ENCODE results near the gene PRDM11. TPM values are rescaled to one million over a fixed set of nuclear protein-coding genes. Genes with fewer than 3 reads are reported as not detected.
"Not testable (repeated sequence)": the region's sequence is repeated elsewhere in the genome, so short reads cannot be mapped to it uniquely, and the experiment has no call there.

The PRDM11 gene
- total and polyA plus RNA-seq, 10 of the 15 experiments (the other 5 are each of a cell fraction or from before 2014, with no cell fraction given) = 0.03 to 2.4 (median 0.53) TPM

- H3K4me2 ChIP-seq (ENCODE audit: control insufficient read depth, insufficient read depth) = no peak overlapping the region
- ChIA-PET POLR2A (no interaction called here), SMC1A (ENCODE audit: uncharacterized antibody, unreplicated experiment) (interaction anchor here (0.7 to 2.3 kb wide), 4 partner anchors 9 to 220 kb away, joined by 3 to 5 read pairs (median 3); no protein-coding TSS in a partner anchor), RAD21 (ENCODE audit: unreplicated experiment) (no interaction called here), CTCF (interaction anchor here (1.0 to 3.3 kb wide), 4 partner anchors 9 to 220 kb away, joined by 3 to 15 read pairs (median 9); no protein-coding TSS in a partner anchor)
- ATAC-seq (no peak), FAIRE-seq (no peak), DNase-seq (ENCODE audit: low read depth, low spot score) (no peak)
- H3K27me3 ChIP-seq (replicated peaks in 1 of 2; ENCODE audit: control insufficient read depth in 2 of 2, insufficient read depth in 2 of 2, low read length in 1 of 2) = no peaks in the 10 kb centered on the region
- no peak overlapping the region for H3K9ac ChIP-seq (ENCODE audit: control insufficient read depth, insufficient read depth, low read length)
- intact Hi-C loops (cut with micrococcal nuclease; ENCODE audit: unreplicated experiment) (loop anchor here (10.0 kb wide), 1 partner anchor 661 kb away; no protein-coding TSS in a partner anchor), in situ Hi-C loops (cut with MboI) (no loop called here)
- H3K36me3 ChIP-seq (ENCODE audit: control insufficient read depth in 2 of 2, insufficient read depth in 2 of 2, low read length in 1 of 2) = no peaks in the 10 kb centered on the region
- H3K4me3 ChIP-seq = no peak overlapping the region
- TF ChIP-seq CEBPB (IDR thresholded peaks at IDR 0.05; ENCODE audit: borderline replicate concordance in 1 of 2, low read depth in 2 of 2, low read length in 2 of 2) (no peak), CUX1 (IDR thresholded peaks at IDR 0.05; ENCODE audit: insufficient replicate concordance, low read depth, low read length) (no peak), SPI1 (IDR thresholded peaks at IDR 0.05; ENCODE audit: borderline replicate concordance, insufficient read depth, low read depth, low read length) (peak; percentile 75), EGR1 (IDR thresholded peaks at IDR 0.05; ENCODE audit: borderline replicate concordance in 1 of 2, low read depth in 2 of 2, low read length in 2 of 2) (no peak), EP300 (IDR thresholded peaks at IDR 0.05; ENCODE audit: borderline replicate concordance in 1 of 2, control insufficient read depth in 1 of 2, low read depth in 2 of 2, low read length in 2 of 2) (no peak)
- TF ChIP-seq, protein P1, sequence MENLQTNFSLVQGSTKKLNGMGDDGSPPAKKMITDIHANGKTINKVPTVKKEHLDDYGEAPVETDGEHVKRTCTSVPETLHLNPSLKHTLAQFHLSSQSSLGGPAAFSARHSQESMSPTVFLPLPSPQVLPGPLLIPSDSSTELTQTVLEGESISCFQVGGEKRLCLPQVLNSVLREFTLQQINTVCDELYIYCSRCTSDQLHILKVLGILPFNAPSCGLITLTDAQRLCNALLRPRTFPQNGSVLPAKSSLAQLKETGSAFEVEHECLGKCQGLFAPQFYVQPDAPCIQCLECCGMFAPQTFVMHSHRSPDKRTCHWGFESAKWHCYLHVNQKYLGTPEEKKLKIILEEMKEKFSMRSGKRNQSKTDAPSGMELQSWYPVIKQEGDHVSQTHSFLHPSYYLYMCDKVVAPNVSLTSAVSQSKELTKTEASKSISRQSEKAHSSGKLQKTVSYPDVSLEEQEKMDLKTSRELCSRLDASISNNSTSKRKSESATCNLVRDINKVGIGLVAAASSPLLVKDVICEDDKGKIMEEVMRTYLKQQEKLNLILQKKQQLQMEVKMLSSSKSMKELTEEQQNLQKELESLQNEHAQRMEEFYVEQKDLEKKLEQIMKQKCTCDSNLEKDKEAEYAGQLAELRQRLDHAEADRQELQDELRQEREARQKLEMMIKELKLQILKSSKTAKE (IDR thresholded peaks at IDR 0.05; ENCODE audit: low read depth, poor library complexity, severe bottlenecking) = no peak
- no TSS peak for BruUV-seq (replicated peaks)
- no peaks in the 10 kb centered on the region for H3K4me1 ChIP-seq (ENCODE audit: control insufficient read depth, insufficient read depth, low read length)
- no peaks in the 10 kb centered on the region for H3K79me2 ChIP-seq (ENCODE audit: control insufficient read depth, insufficient read depth, low read length)
- no peaks in the 10 kb centered on the region for H3K9me3 ChIP-seq (replicated peaks; ENCODE audit: control insufficient read depth, insufficient read depth, low read length)
- H4K20me1 ChIP-seq (ENCODE audit: control insufficient read depth, insufficient read depth) = 0 out of 2 replicates have a peak, but pooled peaks cover 2% of the 10 kb centered on the region
- H3K27ac ChIP-seq (ENCODE audit: control insufficient read depth, insufficient read depth) = no peak overlapping the region
- H2AFZ ChIP-seq (ENCODE audit: control insufficient read depth, low read depth, low read length) = no peak overlapping the region
Observed at GRCh38 chr11:45113807-45114206, 32.6 kb upstream of the PRDM11 start.

- WGBS (ENCODE audit: insufficient coverage, insufficient replicate concordance, low lambda C conversion rate, missing lambda C conversion rate) = 32% methylated on average over 9 of the region's 9 CpGs
- CTCF ChIA-PET, FAIRE-seq: not testable (repeated sequence)
Observed at GRCh38 chr11:45127836-45128235, 18.6 kb upstream of the PRDM11 start.

More at GRCh38 chr11:45127836-45128235, 18.6 kb upstream of the PRDM11 start:
- SMC1A ChIA-PET (ENCODE audit: uncharacterized antibody, unreplicated experiment); H3K79me2 ChIP-seq (ENCODE audit: control insufficient read depth, insufficient read depth, low read length); in situ Hi-C loops (cut with MboI); ATAC-seq; BruUV-seq (replicated peaks); H3K9me3 ChIP-seq (replicated peaks; ENCODE audit: control insufficient read depth, insufficient read depth, low read length); POLR2A ChIA-PET; DNase-seq (ENCODE audit: low read depth, low spot score); H3K27me3 ChIP-seq (replicated peaks in 1 of 2; ENCODE audit: control insufficient read depth in 2 of 2, insufficient read depth in 2 of 2, low read length in 1 of 2); H3K36me3 ChIP-seq (ENCODE audit: control insufficient read depth in 2 of 2, insufficient read depth in 2 of 2, low read length in 1 of 2); H3K4me3 ChIP-seq; H3K4me2 ChIP-seq (ENCODE audit: control insufficient read depth, insufficient read depth); H4K20me1 ChIP-seq (ENCODE audit: control insufficient read depth, insufficient read depth); intact Hi-C loops (cut with micrococcal nuclease; ENCODE audit: unreplicated experiment); RAD21 ChIA-PET (ENCODE audit: unreplicated experiment); H3K27ac ChIP-seq (ENCODE audit: control insufficient read depth, insufficient read depth); H3K9ac ChIP-seq (ENCODE audit: control insufficient read depth, insufficient read depth, low read length); H3K4me1 ChIP-seq (ENCODE audit: control insufficient read depth, insufficient read depth, low read length); H2AFZ ChIP-seq (ENCODE audit: control insufficient read depth, low read depth, low read length): not testable (repeated sequence)
